Osteoblast (primary cell): ENCODE results near the gene CACNA2D1. TPM values are rescaled to one million over a fixed set of nuclear protein-coding genes. Genes with fewer than 3 reads are reported as not detected.

Experiments used
- DNase-seq: peaks from one replicate; pipeline ENCODE4 v3.0.0; 2011; ENCODE audit warnings: low spot score, mixed read lengths; ENCODE audit not compliant: insufficient read length; ENCODE audit errors: missing footprints
- H2AFZ ChIP-seq: 2 replicates; pipeline ENCODE4 v1.6.0; 2011; ENCODE audit warnings: mild to moderate bottlenecking, low read length
- H3K27ac ChIP-seq: 2 replicates; pipeline ENCODE4 v1.5.1; 2011; ENCODE audit warnings: mild to moderate bottlenecking, low read depth, low read length, moderate library complexity
- H3K27me3 ChIP-seq: 2 replicates; pipeline ENCODE4 v1.6.0; 2012; ENCODE audit warnings: mild to moderate bottlenecking, control low read depth, inconsistent platforms, low read length, moderate library complexity; ENCODE audit not compliant: insufficient read depth
- H3K36me3 ChIP-seq: 2 replicates; pipeline ENCODE4 v1.5.1; 2011; ENCODE audit warnings: mild to moderate bottlenecking, low read length, control low read depth, moderate library complexity; ENCODE audit not compliant: insufficient read depth
- H3K4me1 ChIP-seq: 2 replicates; pipeline ENCODE4 v1.5.1; 2011; ENCODE audit warnings: mild to moderate bottlenecking, low read length, control low read depth, moderate library complexity; ENCODE audit not compliant: insufficient read depth
- H3K4me2 ChIP-seq: 2 replicates; pipeline ENCODE4 v1.6.0; 2011; ENCODE audit warnings: mild to moderate bottlenecking, low read length; ENCODE audit not compliant: insufficient read depth
- H3K4me3 ChIP-seq: fragments of 200-600 bp; sonication (generic); 3 replicates; pipeline ENCODE4 v1.5.1; 2012; ENCODE audit warnings: mild to moderate bottlenecking, low read length, inconsistent platforms; ENCODE audit not compliant: insufficient read depth
- H3K79me2 ChIP-seq: 2 replicates; pipeline ENCODE4 v1.6.0; 2012; ENCODE audit warnings: mild to moderate bottlenecking, low read length, control low read depth, inconsistent platforms; ENCODE audit not compliant: insufficient read depth
- H3K9me3 ChIP-seq: 2 replicates; pipeline ENCODE4 v1.5.1; 2011; ENCODE audit warnings: low read depth, low read length, control low read depth
- H4K20me1 ChIP-seq: 2 replicates; pipeline ENCODE4 v1.6.0; 2012; ENCODE audit warnings: mild to moderate bottlenecking, low read length, control low read depth; ENCODE audit not compliant: insufficient read depth
- total RNA-seq: library from RNA; depleted of rRNA; stranded (reverse); fragments of >200 nt; gene quantifications from 2 replicates; pipeline ENCODE4 v1.2.3, GENCODE V29; 2012
- TF ChIP-seq, protein P1 (sequence below): IDR thresholded peaks from 2 replicates; pipeline ENCODE4 v1.5.1; 2011; ENCODE audit warnings: mild to moderate bottlenecking, low read depth, low read length, moderate library complexity; ENCODE audit errors: extremely low read depth

Gene CACNA2D1
- total RNA-seq, 1 donor: 145 TPM

DNA sequence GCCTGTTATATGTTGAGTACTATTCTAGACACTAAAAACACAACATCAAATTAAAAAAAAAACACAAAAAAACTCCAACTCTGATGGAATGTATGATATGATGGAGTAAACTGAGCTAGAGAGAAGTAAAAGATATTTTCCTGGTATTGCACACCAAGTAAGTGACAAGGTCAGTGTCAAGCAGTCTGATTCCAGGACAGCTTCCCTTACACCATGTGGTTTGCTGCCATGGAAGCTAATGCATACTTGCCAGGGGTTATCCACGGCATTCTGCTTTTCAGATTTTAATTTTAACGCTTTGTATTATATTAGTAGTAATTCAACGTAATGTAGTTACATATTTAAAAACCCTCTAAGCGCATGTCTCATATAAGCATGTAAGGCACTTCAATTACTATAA lies 48.4 kb downstream of the CACNA2D1 start:
- Histone ChIP-seq H2AFZ (no peak overlapping the region), H3K4me2 (no peak overlapping the region), H3K4me3 (no peak overlapping the region), H3K79me2 (peaks cover 49% of the 10 kb centered on the region), H3K27me3 (no peaks in the 10 kb centered on the region), H3K36me3 (peaks cover 9% of the 10 kb centered on the region), H3K9me3 (no peaks in the 10 kb centered on the region), H3K4me1 (no peaks in the 10 kb centered on the region), H3K27ac (no peak overlapping the region), H4K20me1 (peaks cover 28% of the 10 kb centered on the region)
- TF ChIP-seq, protein P1, sequence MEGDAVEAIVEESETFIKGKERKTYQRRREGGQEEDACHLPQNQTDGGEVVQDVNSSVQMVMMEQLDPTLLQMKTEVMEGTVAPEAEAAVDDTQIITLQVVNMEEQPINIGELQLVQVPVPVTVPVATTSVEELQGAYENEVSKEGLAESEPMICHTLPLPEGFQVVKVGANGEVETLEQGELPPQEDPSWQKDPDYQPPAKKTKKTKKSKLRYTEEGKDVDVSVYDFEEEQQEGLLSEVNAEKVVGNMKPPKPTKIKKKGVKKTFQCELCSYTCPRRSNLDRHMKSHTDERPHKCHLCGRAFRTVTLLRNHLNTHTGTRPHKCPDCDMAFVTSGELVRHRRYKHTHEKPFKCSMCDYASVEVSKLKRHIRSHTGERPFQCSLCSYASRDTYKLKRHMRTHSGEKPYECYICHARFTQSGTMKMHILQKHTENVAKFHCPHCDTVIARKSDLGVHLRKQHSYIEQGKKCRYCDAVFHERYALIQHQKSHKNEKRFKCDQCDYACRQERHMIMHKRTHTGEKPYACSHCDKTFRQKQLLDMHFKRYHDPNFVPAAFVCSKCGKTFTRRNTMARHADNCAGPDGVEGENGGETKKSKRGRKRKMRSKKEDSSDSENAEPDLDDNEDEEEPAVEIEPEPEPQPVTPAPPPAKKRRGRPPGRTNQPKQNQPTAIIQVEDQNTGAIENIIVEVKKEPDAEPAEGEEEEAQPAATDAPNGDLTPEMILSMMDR: no peak
- no peak for DNase-seq

GRCh38 chr7:82393840-82394220 lies 49.7 kb downstream of the CACNA2D1 start:
- Histone ChIP-seq H3K4me2 (no peak overlapping the region), H3K36me3 (peaks cover 9% of the 10 kb centered on the region), H2AFZ (no peak overlapping the region), H4K20me1 (peaks cover 28% of the 10 kb centered on the region), H3K4me1 (no peaks in the 10 kb centered on the region), H3K79me2 (peaks cover 43% of the 10 kb centered on the region), H3K4me3 (no peak overlapping the region), H3K27ac (no peak overlapping the region), H3K9me3 (no peaks in the 10 kb centered on the region), H3K27me3 (no peaks in the 10 kb centered on the region)
- TF ChIP-seq, protein P1: no peak
- no peak for DNase-seq

DNA sequence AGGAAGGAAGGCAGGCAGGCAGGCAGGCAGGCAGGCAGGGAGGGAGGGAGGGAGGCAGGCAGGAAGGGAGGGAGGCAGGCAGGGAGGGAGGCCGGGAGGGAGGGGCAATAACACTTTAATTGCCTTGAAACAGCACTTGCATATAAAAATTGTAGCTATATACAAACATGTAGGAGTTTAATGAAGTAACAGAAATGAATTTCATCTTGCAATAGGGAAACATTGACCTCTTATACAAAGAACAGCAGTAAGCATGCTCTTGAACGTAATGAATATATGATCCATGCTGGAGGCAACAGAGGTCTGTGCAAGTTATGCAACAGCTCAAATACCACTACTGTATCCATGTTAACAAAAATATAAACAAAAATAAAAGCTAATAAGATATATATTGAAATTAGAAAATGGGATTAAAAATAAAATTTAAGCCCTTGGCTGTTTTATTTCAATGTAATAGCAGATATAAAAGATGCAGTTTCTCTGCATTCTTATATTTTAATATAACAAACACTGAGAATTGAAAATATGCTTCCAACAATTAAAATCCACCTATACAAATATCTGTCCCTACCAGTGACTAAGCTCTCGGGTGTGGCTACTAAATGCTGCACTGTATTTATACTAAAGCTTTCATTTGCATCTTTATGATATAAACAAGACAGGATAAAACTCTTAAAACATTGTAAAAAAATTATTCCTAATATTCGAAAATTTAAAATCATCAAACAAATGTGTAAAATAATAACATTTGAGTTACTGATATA lies 50.3 kb downstream of the CACNA2D1 start:
- Histone ChIP-seq H3K27ac (no peak overlapping the region), H3K4me1 (no peaks in the 10 kb centered on the region), H3K9me3 (no peaks in the 10 kb centered on the region), H3K4me3 (no peak overlapping the region), H2AFZ (no peak overlapping the region), H3K79me2 (peaks cover 40% of the 10 kb centered on the region), H3K27me3 (no peaks in the 10 kb centered on the region), H4K20me1 (peaks cover 30% of the 10 kb centered on the region), H3K36me3 (peaks cover 9% of the 10 kb centered on the region), H3K4me2 (no peak overlapping the region)
- TF ChIP-seq, protein P1: no peak
- DNase-seq: no peak

DNA sequence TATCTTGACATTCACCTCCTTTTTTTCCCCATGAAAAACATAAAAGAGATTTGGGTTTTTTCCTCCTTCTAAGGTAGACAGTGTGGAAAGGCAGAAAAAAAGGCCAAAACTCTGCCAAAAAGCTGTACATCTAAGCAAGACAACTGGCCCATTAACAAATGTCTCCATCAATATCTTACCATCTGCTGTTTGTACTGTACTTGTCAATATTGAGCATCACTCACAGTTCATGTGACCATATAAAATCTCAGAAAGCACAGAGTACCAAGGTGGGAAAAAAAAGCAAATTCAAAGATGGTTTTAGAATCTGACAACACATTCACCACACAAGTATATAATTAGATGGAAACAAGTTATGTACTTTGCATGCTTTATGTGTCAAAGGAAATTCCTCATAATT lies 52.6 kb downstream of the CACNA2D1 start:
- peaks cover 9% of the 10 kb centered on the region for H3K36me3 ChIP-seq
- H2AFZ ChIP-seq: no peak overlapping the region
- H3K79me2 ChIP-seq: peaks cover 28% of the 10 kb centered on the region
- no peak overlapping the region for H3K27ac ChIP-seq
- no peaks in the 10 kb centered on the region for H3K9me3 ChIP-seq
- no peaks in the 10 kb centered on the region for H3K27me3 ChIP-seq
- H3K4me3 ChIP-seq: no peak overlapping the region
- H4K20me1 ChIP-seq: peaks cover 30% of the 10 kb centered on the region
- TF ChIP-seq, protein P1: no peak
- DNase-seq: no peak
- no peak overlapping the region for H3K4me2 ChIP-seq
- peaks cover 4% of the 10 kb centered on the region for H3K4me1 ChIP-seq
